ENCODE measurements around the gene SLC5A10.

The SLC5A10 gene

DNA sequence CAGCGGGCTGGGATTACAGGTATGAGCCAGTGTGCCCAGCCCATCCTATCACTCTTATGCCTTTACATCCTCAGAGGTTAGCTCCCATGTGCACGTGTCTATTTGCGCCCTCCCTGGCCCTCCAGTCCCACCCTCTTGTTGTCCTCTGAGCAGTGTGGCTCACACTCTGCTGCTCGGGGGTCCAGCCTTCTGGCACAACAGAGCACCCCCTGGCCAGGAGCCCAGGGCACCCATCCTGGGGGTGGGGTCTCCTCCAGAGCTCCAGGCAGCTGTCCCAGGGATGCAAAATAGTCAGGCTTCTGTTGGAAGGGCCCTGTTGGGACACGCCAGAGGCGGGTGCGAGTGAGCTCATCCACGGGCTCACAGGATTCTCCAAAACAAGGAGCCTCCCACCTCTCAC, 64.3 kb downstream of the SLC5A10 start:
- no peak for ATAC-seq (ENCODE audit: insufficient read depth, low read depth)
- Histone ChIP-seq H3K4me2 (ENCODE audit: insufficient read depth, low read length) (no peak overlapping the region), H3K79me2 (ENCODE audit: insufficient read depth, low read length) (no peaks in the 10 kb centered on the region), H3K4me3 (ENCODE audit: low read depth in 1 of 2, low read length in 2 of 2) (no peak overlapping the region), H4K20me1 (ENCODE audit: insufficient read depth, low read length) (peaks cover 15% of the 10 kb centered on the region; the same call in 1 of the 2 replicates), H3K9ac (ENCODE audit: low read depth, low read length) (no peak overlapping the region), H3K27me3 (ENCODE audit: insufficient read depth, low read length, poor library complexity) (no peaks in the 10 kb centered on the region), H3K36me3 (ENCODE audit: insufficient read depth, low read length) (peaks cover 2% of the 10 kb centered on the region; the same call in 1 of the 2 replicates), H2AFZ (ENCODE audit: low read depth, low read length) (no peak overlapping the region), H3K27ac (ENCODE audit: low read length) (no peak overlapping the region), H3K4me1 (ENCODE audit: insufficient read depth, low read length) (no peaks in the 10 kb centered on the region), H3K9me3 (ENCODE audit: insufficient read depth, low read length, severe bottlenecking) (no peaks in the 10 kb centered on the region)
- no peak for DNase-seq
- no peak for TF ChIP-seq EZH2 (IDR thresholded peaks at IDR 0.05; ENCODE audit: borderline replicate concordance, low read depth, low read length, severe bottlenecking)

DNA sequence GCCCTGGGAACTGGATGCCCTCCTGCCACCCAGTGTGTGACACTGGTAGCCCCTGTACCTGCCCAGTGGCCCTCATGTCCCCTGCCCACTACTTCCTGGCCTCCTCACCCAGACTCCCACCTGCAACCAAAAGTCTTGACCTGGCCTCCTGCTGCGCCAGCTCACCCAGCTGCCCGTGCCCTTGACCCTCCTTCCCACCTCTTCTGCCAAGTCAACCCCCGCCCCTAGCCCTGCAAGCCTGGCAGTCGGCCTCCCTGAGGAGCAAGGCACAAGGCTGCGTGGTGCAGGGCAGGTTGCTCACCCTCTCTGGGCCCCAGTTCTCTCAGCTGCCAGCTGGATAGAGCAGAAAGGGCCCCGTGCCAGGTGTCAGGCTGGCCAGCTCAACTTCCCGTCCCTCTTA, 64.9 kb downstream of the SLC5A10 start:
- H2AFZ ChIP-seq (ENCODE audit: low read depth, low read length): no peak overlapping the region
- H3K4me3 ChIP-seq (ENCODE audit: low read depth in 1 of 2, low read length in 2 of 2): no peak overlapping the region
- ATAC-seq (ENCODE audit: insufficient read depth, low read depth): no peak
- no peak overlapping the region for H3K9ac ChIP-seq (ENCODE audit: low read depth, low read length)
- DNase-seq: no peak
- no peaks in the 10 kb centered on the region for H3K27me3 ChIP-seq (ENCODE audit: insufficient read depth, low read length, poor library complexity)
- H3K4me1 ChIP-seq (ENCODE audit: insufficient read depth, low read length): no peaks in the 10 kb centered on the region
- peaks cover 15% of the 10 kb centered on the region; the same call in 1 of the 2 replicates for H4K20me1 ChIP-seq (ENCODE audit: insufficient read depth, low read length)
- H3K9me3 ChIP-seq (ENCODE audit: insufficient read depth, low read length, severe bottlenecking): no peaks in the 10 kb centered on the region
- TF ChIP-seq, protein P1, sequence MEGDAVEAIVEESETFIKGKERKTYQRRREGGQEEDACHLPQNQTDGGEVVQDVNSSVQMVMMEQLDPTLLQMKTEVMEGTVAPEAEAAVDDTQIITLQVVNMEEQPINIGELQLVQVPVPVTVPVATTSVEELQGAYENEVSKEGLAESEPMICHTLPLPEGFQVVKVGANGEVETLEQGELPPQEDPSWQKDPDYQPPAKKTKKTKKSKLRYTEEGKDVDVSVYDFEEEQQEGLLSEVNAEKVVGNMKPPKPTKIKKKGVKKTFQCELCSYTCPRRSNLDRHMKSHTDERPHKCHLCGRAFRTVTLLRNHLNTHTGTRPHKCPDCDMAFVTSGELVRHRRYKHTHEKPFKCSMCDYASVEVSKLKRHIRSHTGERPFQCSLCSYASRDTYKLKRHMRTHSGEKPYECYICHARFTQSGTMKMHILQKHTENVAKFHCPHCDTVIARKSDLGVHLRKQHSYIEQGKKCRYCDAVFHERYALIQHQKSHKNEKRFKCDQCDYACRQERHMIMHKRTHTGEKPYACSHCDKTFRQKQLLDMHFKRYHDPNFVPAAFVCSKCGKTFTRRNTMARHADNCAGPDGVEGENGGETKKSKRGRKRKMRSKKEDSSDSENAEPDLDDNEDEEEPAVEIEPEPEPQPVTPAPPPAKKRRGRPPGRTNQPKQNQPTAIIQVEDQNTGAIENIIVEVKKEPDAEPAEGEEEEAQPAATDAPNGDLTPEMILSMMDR (IDR thresholded peaks at IDR 0.05; ENCODE audit: borderline replicate concordance, extremely low read depth, low read length, poor library complexity, severe bottlenecking): no peak
- TF ChIP-seq EZH2 (IDR thresholded peaks at IDR 0.05; ENCODE audit: borderline replicate concordance, low read depth, low read length, severe bottlenecking): no peak
- H3K79me2 ChIP-seq (ENCODE audit: insufficient read depth, low read length): no peaks in the 10 kb centered on the region
- no peak overlapping the region for H3K27ac ChIP-seq (ENCODE audit: low read length)
- no peak overlapping the region for H3K4me2 ChIP-seq (ENCODE audit: insufficient read depth, low read length)
- peaks cover 8% of the 10 kb centered on the region for H3K36me3 ChIP-seq (ENCODE audit: insufficient read depth, low read length)

DNA sequence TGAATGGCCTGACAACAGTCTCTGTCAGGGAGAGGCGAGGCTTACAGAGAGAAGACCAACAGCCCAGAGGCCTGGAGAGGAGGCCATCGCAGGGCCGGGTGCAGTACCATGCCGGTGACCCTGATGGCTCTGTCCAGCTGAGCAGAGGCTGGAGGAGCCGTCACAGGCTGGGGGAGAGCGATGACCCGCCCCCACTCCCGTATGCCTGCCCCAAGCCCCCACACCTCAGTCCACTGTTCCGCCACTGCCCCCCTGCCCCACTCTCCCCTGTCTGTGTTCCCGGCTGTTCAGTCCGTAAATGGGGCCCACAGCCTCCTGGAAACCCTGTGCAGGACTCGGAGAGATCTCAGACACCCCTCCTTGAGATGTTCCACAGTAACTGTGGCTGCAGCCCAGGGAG, 65.4 kb downstream of the SLC5A10 start:
- Histone ChIP-seq H3K27me3 (ENCODE audit: insufficient read depth, low read length, poor library complexity) (no peaks in the 10 kb centered on the region), H3K36me3 (ENCODE audit: insufficient read depth, low read length) (peaks cover 11% of the 10 kb centered on the region), H3K9me3 (ENCODE audit: insufficient read depth, low read length, severe bottlenecking) (no peaks in the 10 kb centered on the region), H3K4me1 (ENCODE audit: insufficient read depth, low read length) (no peaks in the 10 kb centered on the region), H3K27ac (ENCODE audit: low read length) (no peak overlapping the region), H3K9ac (ENCODE audit: low read depth, low read length) (no peak overlapping the region), H4K20me1 (ENCODE audit: insufficient read depth, low read length) (peaks cover 19% of the 10 kb centered on the region; the same call in 1 of the 2 replicates), H3K79me2 (ENCODE audit: insufficient read depth, low read length) (no peaks in the 10 kb centered on the region), H2AFZ (ENCODE audit: low read depth, low read length) (no peak overlapping the region), H3K4me3 (ENCODE audit: low read depth in 1 of 2, low read length in 2 of 2) (no peak overlapping the region), H3K4me2 (ENCODE audit: insufficient read depth, low read length) (no peak overlapping the region)
- no peak for DNase-seq
- TF ChIP-seq EZH2 (IDR thresholded peaks at IDR 0.05; ENCODE audit: borderline replicate concordance, low read depth, low read length, severe bottlenecking): no peak
- TF ChIP-seq, protein P1 (IDR thresholded peaks at IDR 0.05; ENCODE audit: borderline replicate concordance, extremely low read depth, low read length, poor library complexity, severe bottlenecking): no peak
- no peak for ATAC-seq (ENCODE audit: insufficient read depth, low read depth)

DNA sequence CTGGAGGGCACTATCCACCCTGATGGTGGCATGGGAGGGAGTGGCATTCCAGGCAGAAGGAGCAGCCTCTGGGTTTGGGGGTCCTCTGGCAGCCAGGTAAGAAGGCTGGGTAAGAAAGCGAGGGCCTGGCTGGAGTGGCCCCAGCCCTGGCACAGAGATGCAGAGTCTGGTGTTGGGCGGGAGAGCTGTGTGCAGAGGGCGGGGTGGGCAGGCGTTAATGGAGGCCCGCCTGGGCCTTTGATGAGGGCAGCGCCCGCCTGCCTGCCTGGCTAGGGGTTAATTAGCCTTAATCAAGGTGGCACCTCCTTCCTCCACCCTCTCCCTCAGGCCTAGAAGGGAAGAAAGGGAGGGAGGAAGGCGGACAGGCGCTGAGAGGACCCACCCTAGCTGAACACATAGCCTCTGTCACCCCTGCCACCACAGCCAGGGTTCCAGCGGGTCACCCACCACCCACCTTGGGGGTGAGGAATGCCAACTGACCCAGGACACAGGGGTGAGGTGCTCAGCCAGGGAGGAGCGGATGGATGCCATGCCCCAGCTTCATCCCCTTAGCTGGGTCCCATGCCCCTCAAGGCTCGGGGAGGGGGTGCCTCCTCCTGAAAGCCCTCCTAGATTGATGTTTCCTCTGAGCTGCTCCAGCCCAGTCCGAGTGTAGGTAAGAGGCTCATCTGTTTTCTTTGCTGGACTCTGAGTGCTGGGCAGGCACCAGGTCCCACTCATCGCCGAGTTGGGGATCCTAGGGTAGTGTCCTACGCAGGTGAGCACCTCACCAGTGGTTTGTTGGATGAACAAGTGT, 66.0 kb downstream of the SLC5A10 start:
- H3K9ac ChIP-seq (ENCODE audit: low read depth, low read length): no peak overlapping the region
- H3K27ac ChIP-seq (ENCODE audit: low read length): no peak overlapping the region
- no peak overlapping the region for H2AFZ ChIP-seq (ENCODE audit: low read depth, low read length)
- H3K36me3 ChIP-seq (ENCODE audit: insufficient read depth, low read length): peaks cover 15% of the 10 kb centered on the region
- H4K20me1 ChIP-seq (ENCODE audit: insufficient read depth, low read length): peaks cover 19% of the 10 kb centered on the region; the same call in 1 of the 2 replicates
- DNase-seq (no peak), ATAC-seq (ENCODE audit: insufficient read depth, low read depth) (no peak)
- no peaks in the 10 kb centered on the region for H3K79me2 ChIP-seq (ENCODE audit: insufficient read depth, low read length)
- H3K4me1 ChIP-seq (ENCODE audit: insufficient read depth, low read length): no peaks in the 10 kb centered on the region
- no peak for TF ChIP-seq EZH2 (IDR thresholded peaks at IDR 0.05; ENCODE audit: borderline replicate concordance, low read depth, low read length, severe bottlenecking)
- TF ChIP-seq, protein P1 (IDR thresholded peaks at IDR 0.05; ENCODE audit: borderline replicate concordance, extremely low read depth, low read length, poor library complexity, severe bottlenecking): no peak
- no peak overlapping the region for H3K4me3 ChIP-seq (ENCODE audit: low read depth in 1 of 2, low read length in 2 of 2)
- no peaks in the 10 kb centered on the region for H3K9me3 ChIP-seq (ENCODE audit: insufficient read depth, low read length, severe bottlenecking)
- H3K27me3 ChIP-seq (ENCODE audit: insufficient read depth, low read length, poor library complexity): no peaks in the 10 kb centered on the region
- no peak overlapping the region for H3K4me2 ChIP-seq (ENCODE audit: insufficient read depth, low read length)

Measured in DND-41 (cell line).